Body of pancreas (tissue), 4 donors: ENCODE measurements around the gene LAMA2. TPM values are rescaled to one million over a fixed set of nuclear protein-coding genes. Genes with fewer than 3 reads are reported as not detected.

Experiments used
- ATAC-seq: fragments of 150-250 bp; one replicate; pipeline ENCODE4 v1.9.1; 2016
- DNase-seq, 4 donors: peaks; one replicate each; pipeline ENCODE4 v3.0.0-alpha.2; 2019
- H3K27ac ChIP-seq, 4 donors: fragments of 200-600 bp; sonication (generic); 1 replicate in 3 of 4; 2 replicates in 1 of 4; pipeline versions ENCODE4 v1.5.1 to v1.6.1; 2016 to 2019; ENCODE audit warnings: mild to moderate bottlenecking in 1 of 4, mixed read lengths in 1 of 4, moderate library complexity in 1 of 4
- H3K27me3 ChIP-seq, 2 donors: fragments of 200-600 bp; sonication (generic); one replicate each; pipeline ENCODE4 v1.6.0; 2016; ENCODE audit warnings: mild to moderate bottlenecking in 1 of 2
- H3K36me3 ChIP-seq, 2 donors: fragments of 200-600 bp; sonication (generic); replicated peaks in 1 of 2; 2 replicates each; pipeline ENCODE4 v1.5.1; 2016; ENCODE audit warnings: low read depth in 2 of 2; ENCODE audit not compliant: insufficient read depth in 1 of 2
- H3K4me1 ChIP-seq: fragments of 200-600 bp; sonication (generic); one replicate; pipeline ENCODE4 v1.6.0; 2016
- H3K4me3 ChIP-seq, 2 donors: fragments of 200-600 bp; sonication (generic); 1 replicate in 1 of 2; 2 replicates in 1 of 2; pipeline ENCODE4 v1.5.1; 2016 to 2019
- H3K9me3 ChIP-seq, 3 donors: fragments of 200-600 bp; sonication (generic); 1 replicate in 2 of 3; 2 replicates in 1 of 3; pipeline ENCODE4 v1.5.1; 2016
- CTCF ChIP-seq, 7 experiments: fragments of 450-650 bp in 4 of 7; fragments of 200-600 bp in 3 of 7; sonication (generic) in 3 of 7; IDR thresholded peaks; one replicate each; pipeline ENCODE4 v1.5.1; 2016 to 2019; ENCODE audit warnings: antibody characterized with exemption in 7 of 7
- POLR2A ChIP-seq, 3 donors: fragments of 450-650 bp; IDR thresholded peaks; one replicate each; pipeline ENCODE4 v1.6.1; 2016; ENCODE audit warnings: antibody characterized with exemption in 3 of 3, mild to moderate bottlenecking in 2 of 3
- WGBS, 2 donors: methylation state at CpG; one replicate each; pipeline ENCODE4 v1.1.5; 2017; 5-methylcytosine and 5-hydroxymethylcytosine counted together
- intact Hi-C: fragments of 100-400 bp; cut with DNase I; formaldehyde crosslinking; loops from one replicate; pipeline ENCODE4 v1.15.1; 2023
- total RNA-seq, 2 donors: library from RNA; depleted of rRNA; stranded (reverse); fragments of >200 nt; gene quantifications; one replicate each; pipeline ENCODE4 v1.1.0, GENCODE V29; 2016

Gene LAMA2
- total RNA-seq, 2 donors from 2014 or later: 43.3 to 54.7 TPM

GRCh38 chr6:129007701-129008373 lies 124.9 kb downstream of the LAMA2 start:
- no peak overlapping the region for H3K27ac ChIP-seq
- no peak for ATAC-seq
- H3K27me3 ChIP-seq: no peaks in the 10 kb centered on the region
- H3K4me1 ChIP-seq: no peaks in the 10 kb centered on the region
- H3K9me3 ChIP-seq: no peaks in the 10 kb centered on the region
- intact Hi-C loops: no loop called here
- no peak for TF ChIP-seq POLR2A (IDR thresholded peaks at IDR 0.05)
- no peak for TF ChIP-seq CTCF (IDR thresholded peaks at IDR 0.05)
- no peaks in the 10 kb centered on the region for H3K36me3 ChIP-seq
- no peak overlapping the region for H3K4me3 ChIP-seq
- no peak for DNase-seq
- 50 to 57% methylated on average over 4 of the region's 4 CpGs for WGBS, 2 donors

- Histone ChIP-seq H3K9me3 (no peaks in the 10 kb centered on the region), H3K36me3 (no peaks in the 10 kb centered on the region), H3K27ac (no peak overlapping the region), H3K27me3 (no peaks in the 10 kb centered on the region), H3K4me1 (no peaks in the 10 kb centered on the region), H3K4me3 (no peak overlapping the region)
- intact Hi-C loops: no loop called here
- 29 to 37% methylated on average over 2 of the region's 2 CpGs for WGBS, 2 donors
- no peak for TF ChIP-seq CTCF (IDR thresholded peaks at IDR 0.05)
- TF ChIP-seq POLR2A (IDR thresholded peaks at IDR 0.05): no peak
- DNase-seq: no peak
- no peak for ATAC-seq
Measured at GRCh38 chr6:129008591-129008990, 125.7 kb downstream of the LAMA2 start.

- no peak for TF ChIP-seq CTCF (IDR thresholded peaks at IDR 0.05)
- no peak for TF ChIP-seq POLR2A (IDR thresholded peaks at IDR 0.05)
- H3K9me3 ChIP-seq: no peaks in the 10 kb centered on the region
- H3K4me3 ChIP-seq: no peak overlapping the region
- intact Hi-C loops: no loop called here
- WGBS, 2 donors: 50 to 95% methylated on average over 1 of the region's 1 CpG
- no peak for DNase-seq
- H3K4me1 ChIP-seq: no peaks in the 10 kb centered on the region
- H3K27ac ChIP-seq: no peak overlapping the region
- no peaks in the 10 kb centered on the region for H3K27me3 ChIP-seq
- H3K36me3 ChIP-seq: no peaks in the 10 kb centered on the region
- no peak for ATAC-seq
Measured at GRCh38 chr6:129009851-129010250, 126.9 kb downstream of the LAMA2 start.

GRCh38 chr6:129014302-129014701 lies 131.4 kb downstream of the LAMA2 start:
- Histone ChIP-seq H3K4me1 (no peaks in the 10 kb centered on the region), H3K36me3 (no peaks in the 10 kb centered on the region), H3K27me3 (no peaks in the 10 kb centered on the region), H3K4me3 (no peak overlapping the region), H3K9me3 (no peaks in the 10 kb centered on the region), H3K27ac (no peak overlapping the region)
- WGBS, 2 donors: 47 to 56% methylated on average over 2 of the region's 2 CpGs
- intact Hi-C loops: no loop called here
- DNase-seq (no peak), ATAC-seq (no peak)
- no peak for TF ChIP-seq CTCF (IDR thresholded peaks at IDR 0.05)
- TF ChIP-seq POLR2A (IDR thresholded peaks at IDR 0.05): no peak

GRCh38 chr6:129015721-129016120 lies 132.8 kb downstream of the LAMA2 start:
- intact Hi-C loops: no loop called here
- no peak for TF ChIP-seq CTCF (IDR thresholded peaks at IDR 0.05)
- no peak for TF ChIP-seq POLR2A (IDR thresholded peaks at IDR 0.05)

More at GRCh38 chr6:129015721-129016120, 132.8 kb downstream of the LAMA2 start:
- ATAC-seq: no peak
- no peak for DNase-seq
- Histone ChIP-seq H3K4me3 (no peak overlapping the region), H3K9me3 (no peaks in the 10 kb centered on the region), H3K27ac (no peak overlapping the region), H3K36me3 (no peaks in the 10 kb centered on the region), H3K4me1 (no peaks in the 10 kb centered on the region), H3K27me3 (no peaks in the 10 kb centered on the region)
- 17 to 26% methylated on average over 3 of the region's 3 CpGs for WGBS, 2 donors
